HCT116 (cell line): ENCODE results near the gene CTNNA1.

Experiments
- EZH2 ChIP-seq: fragments of 200-600 bp; sonication (generic); IDR thresholded peaks from 2 replicates; pipeline ENCODE4 v1.6.1; 2017; ENCODE audit warnings: antibody characterized with exemption, mixed run types
- EZH2phosphoT487 ChIP-seq: fragments of 200-600 bp; IDR thresholded peaks from 2 replicates; pipeline ENCODE4 v1.6.1; 2018; ENCODE audit warnings: antibody characterized with exemption, borderline replicate concordance
- POLR2A ChIP-seq: IDR thresholded peaks from 2 replicates; pipeline ENCODE4 v1.7.0; 2011; ENCODE audit warnings: borderline replicate concordance; ENCODE audit not compliant: insufficient read depth, insufficient read length; ENCODE audit errors: extremely low read depth
- POLR2AphosphoS5 ChIP-seq: IDR thresholded peaks from 2 replicates; pipeline ENCODE4 v1.6.1; 2011; ENCODE audit warnings: mild to moderate bottlenecking, low read depth, low read length, moderate library complexity
- RAD21 ChIP-seq: IDR thresholded peaks from 2 replicates; pipeline ENCODE4 v1.6.1; 2012; ENCODE audit warnings: low read depth, mild to moderate bottlenecking
- ZNF274 ChIP-seq: fragments of 200-500 bp; sonication (Bioruptor generic); IDR thresholded peaks from 2 replicates; pipeline ENCODE4 v1.6.1; 2014; ENCODE audit warnings: mild to moderate bottlenecking, low read depth, low read length, inconsistent platforms
- TF ChIP-seq, protein P1 (sequence below), 3 experiments: fragments of 200-600 bp in 1 of 3; sonication (generic) in 1 of 3; IDR thresholded peaks in 2 of 3; conservative IDR thresholded peaks in 1 of 3; 2 replicates each; pipeline ENCODE4 v1.5.1; 2012 to 2017; ENCODE audit warnings: low read depth in 2 of 3, low read length in 2 of 3, antibody characterized with exemption in 1 of 3, borderline replicate concordance in 1 of 3, control low read depth in 1 of 3, mild to moderate bottlenecking in 1 of 3, mixed read lengths in 1 of 3, mixed run types in 1 of 3, moderate library complexity in 1 of 3; ENCODE audit not compliant: insufficient read depth in 1 of 3

DNA sequence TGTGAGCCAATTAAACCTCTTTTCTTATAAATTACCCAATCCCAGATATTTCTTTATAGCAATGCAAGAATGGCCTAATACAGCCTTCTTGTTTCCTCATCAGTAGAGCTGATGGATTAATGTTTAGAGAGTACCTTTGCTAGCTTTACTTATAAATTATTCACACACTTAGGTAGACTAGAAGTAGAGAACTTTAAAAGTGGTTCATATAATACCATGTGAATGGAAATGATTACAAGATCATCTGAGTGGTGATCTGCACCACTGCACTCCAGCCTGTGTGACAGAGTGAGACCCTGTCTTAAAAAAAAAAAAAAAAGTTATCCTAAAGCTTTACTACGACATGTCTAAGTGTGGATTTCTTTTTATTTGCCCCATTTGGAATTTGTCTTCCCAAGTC, 145.1 kb downstream of the CTNNA1 start:
- TF ChIP-seq EZH2 (no peak), RAD21 (no peak), POLR2A (no peak), POLR2AphosphoS5 (no peak), EZH2phosphoT487 (no peak), ZNF274 (no peak)
- TF ChIP-seq, protein P1, sequence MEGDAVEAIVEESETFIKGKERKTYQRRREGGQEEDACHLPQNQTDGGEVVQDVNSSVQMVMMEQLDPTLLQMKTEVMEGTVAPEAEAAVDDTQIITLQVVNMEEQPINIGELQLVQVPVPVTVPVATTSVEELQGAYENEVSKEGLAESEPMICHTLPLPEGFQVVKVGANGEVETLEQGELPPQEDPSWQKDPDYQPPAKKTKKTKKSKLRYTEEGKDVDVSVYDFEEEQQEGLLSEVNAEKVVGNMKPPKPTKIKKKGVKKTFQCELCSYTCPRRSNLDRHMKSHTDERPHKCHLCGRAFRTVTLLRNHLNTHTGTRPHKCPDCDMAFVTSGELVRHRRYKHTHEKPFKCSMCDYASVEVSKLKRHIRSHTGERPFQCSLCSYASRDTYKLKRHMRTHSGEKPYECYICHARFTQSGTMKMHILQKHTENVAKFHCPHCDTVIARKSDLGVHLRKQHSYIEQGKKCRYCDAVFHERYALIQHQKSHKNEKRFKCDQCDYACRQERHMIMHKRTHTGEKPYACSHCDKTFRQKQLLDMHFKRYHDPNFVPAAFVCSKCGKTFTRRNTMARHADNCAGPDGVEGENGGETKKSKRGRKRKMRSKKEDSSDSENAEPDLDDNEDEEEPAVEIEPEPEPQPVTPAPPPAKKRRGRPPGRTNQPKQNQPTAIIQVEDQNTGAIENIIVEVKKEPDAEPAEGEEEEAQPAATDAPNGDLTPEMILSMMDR (IDR thresholded peaks at IDR 0.05 in 2 of 3, conservative IDR thresholded peaks at IDR 0.05 in 1 of 3; ENCODE audit: borderline replicate concordance in 1 of 3, insufficient read depth in 1 of 3, low read depth in 2 of 3, low read length in 2 of 3), result no peak
